Measurements from ENCODE around the gene CHST15. TPM values are rescaled to one million over a fixed set of nuclear protein-coding genes. Genes with fewer than 3 reads are reported as not detected.

The CHST15 gene
- total and polyA plus RNA-seq, 2 of the 13 experiments (the other 11 are each of a cell fraction or from before 2014, with no cell fraction given): 1.4 to 94.7 TPM

DNA sequence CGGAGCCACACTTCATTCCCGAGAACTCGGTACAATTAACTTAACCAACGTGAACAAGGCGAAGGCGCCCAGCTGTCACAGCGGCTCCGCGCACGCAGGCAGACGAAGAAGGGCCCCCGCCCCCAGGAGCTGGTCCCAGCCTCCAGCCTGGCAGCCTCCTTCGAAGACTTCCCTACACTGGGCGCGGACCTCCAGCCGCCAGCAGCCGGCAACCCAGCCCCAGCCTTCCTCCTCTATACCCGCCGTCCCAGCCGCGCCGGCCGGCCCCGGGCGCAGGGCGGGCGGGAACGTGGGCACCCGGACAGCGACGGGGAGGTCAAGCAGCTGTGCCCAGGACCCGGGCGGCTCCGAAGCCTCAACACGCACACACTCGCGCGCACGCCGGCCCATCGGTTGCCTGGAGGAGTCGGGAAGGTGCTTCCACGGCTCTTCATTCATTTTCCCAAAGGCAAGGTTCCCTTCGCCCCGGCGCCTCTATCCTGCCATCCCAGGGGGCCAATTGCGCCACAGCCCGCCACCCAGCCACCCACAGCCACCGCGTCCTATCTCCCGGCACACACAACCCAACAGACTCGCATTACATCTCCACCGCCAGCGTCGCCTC lies 1.6 kb downstream of the CHST15 start (continued):
- TF ChIP-seq ZNF724P (CRISPR knock-in tag; IDR thresholded peaks at IDR 0.05; ENCODE audit: borderline replicate concordance) (no peak), TBX2 (CRISPR knock-in tag; IDR thresholded peaks at IDR 0.05; ENCODE audit: borderline replicate concordance) (peak; percentile 16; the same call in 1 of the 2 replicates), ZNF776 (CRISPR knock-in tag; IDR thresholded peaks at IDR 0.05) (no peak), ZKSCAN1 (IDR thresholded peaks at IDR 0.05; ENCODE audit: low read length) (no peak), SP2 (CRISPR knock-in tag; IDR thresholded peaks at IDR 0.05) (no peak), ZNF761 (CRISPR knock-in tag; conservative IDR thresholded peaks at IDR 0.05) (no peak), HNRNPLL (IDR thresholded peaks at IDR 0.05; ENCODE audit: low read depth, low read length, poor library complexity, severe bottlenecking) (peak; percentile 28), ZNF891 (CRISPR knock-in tag; IDR thresholded peaks at IDR 0.05) (peak; percentile 35; the same call in 1 of the 2 replicates), ZNF790 (CRISPR knock-in tag; IDR thresholded peaks at IDR 0.05; ENCODE audit: borderline replicate concordance) (no peak), ZBTB37 (CRISPR knock-in tag; IDR thresholded peaks at IDR 0.05) (no peak), IKZF1 (IDR thresholded peaks at IDR 0.05) (no peak), FIP1L1 (IDR thresholded peaks at IDR 0.05; ENCODE audit: borderline replicate concordance, insufficient read depth, low read depth, low read length) (no peak), TEAD3 (CRISPR knock-in tag; optimal IDR thresholded peaks at IDR 0.05; ENCODE audit: borderline replicate concordance) (no peak), MTERF4 (CRISPR knock-in tag; IDR thresholded peaks at IDR 0.05) (peak; percentile 24; the same call in 1 of the 2 replicates), ZBTB7A (CRISPR knock-in tag; IDR thresholded peaks at IDR 0.05) (no peak), ZNF746 (CRISPR knock-in tag; IDR thresholded peaks at IDR 0.05) (no peak), MIXL1 (CRISPR knock-in tag; IDR thresholded peaks at IDR 0.05) (no peak), ZNF652 (CRISPR knock-in tag; IDR thresholded peaks at IDR 0.05; ENCODE audit: borderline replicate concordance, low read depth) (no peak), ZFP37 (CRISPR knock-in tag; IDR thresholded peaks at IDR 0.05; ENCODE audit: borderline replicate concordance) (no peak)
- TF ChIP-seq, protein P1, sequence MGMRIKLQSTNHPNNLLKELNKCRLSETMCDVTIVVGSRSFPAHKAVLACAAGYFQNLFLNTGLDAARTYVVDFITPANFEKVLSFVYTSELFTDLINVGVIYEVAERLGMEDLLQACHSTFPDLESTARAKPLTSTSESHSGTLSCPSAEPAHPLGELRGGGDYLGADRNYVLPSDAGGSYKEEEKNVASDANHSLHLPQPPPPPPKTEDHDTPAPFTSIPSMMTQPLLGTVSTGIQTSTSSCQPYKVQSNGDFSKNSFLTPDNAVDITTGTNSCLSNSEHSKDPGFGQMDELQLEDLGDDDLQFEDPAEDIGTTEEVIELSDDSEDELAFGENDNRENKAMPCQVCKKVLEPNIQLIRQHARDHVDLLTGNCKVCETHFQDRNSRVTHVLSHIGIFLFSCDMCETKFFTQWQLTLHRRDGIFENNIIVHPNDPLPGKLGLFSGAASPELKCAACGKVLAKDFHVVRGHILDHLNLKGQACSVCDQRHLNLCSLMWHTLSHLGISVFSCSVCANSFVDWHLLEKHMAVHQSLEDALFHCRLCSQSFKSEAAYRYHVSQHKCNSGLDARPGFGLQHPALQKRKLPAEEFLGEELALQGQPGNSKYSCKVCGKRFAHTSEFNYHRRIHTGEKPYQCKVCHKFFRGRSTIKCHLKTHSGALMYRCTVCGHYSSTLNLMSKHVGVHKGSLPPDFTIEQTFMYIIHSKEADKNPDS (CRISPR knock-in tag; IDR thresholded peaks at IDR 0.05): no peak
- TF ChIP-seq, protein P2, sequence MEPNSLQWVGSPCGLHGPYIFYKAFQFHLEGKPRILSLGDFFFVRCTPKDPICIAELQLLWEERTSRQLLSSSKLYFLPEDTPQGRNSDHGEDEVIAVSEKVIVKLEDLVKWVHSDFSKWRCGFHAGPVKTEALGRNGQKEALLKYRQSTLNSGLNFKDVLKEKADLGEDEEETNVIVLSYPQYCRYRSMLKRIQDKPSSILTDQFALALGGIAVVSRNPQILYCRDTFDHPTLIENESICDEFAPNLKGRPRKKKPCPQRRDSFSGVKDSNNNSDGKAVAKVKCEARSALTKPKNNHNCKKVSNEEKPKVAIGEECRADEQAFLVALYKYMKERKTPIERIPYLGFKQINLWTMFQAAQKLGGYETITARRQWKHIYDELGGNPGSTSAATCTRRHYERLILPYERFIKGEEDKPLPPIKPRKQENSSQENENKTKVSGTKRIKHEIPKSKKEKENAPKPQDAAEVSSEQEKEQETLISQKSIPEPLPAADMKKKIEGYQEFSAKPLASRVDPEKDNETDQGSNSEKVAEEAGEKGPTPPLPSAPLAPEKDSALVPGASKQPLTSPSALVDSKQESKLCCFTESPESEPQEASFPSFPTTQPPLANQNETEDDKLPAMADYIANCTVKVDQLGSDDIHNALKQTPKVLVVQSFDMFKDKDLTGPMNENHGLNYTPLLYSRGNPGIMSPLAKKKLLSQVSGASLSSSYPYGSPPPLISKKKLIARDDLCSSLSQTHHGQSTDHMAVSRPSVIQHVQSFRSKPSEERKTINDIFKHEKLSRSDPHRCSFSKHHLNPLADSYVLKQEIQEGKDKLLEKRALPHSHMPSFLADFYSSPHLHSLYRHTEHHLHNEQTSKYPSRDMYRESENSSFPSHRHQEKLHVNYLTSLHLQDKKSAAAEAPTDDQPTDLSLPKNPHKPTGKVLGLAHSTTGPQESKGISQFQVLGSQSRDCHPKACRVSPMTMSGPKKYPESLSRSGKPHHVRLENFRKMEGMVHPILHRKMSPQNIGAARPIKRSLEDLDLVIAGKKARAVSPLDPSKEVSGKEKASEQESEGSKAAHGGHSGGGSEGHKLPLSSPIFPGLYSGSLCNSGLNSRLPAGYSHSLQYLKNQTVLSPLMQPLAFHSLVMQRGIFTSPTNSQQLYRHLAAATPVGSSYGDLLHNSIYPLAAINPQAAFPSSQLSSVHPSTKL (CRISPR knock-in tag; IDR thresholded peaks at IDR 0.05): no peak

All from HepG2 (cell line).